Activated CD8-positive, alpha-beta memory T cell treated with anti-CD3 and anti-CD28 coated beads for 24 hours (primary cell): Measurements from ENCODE around the gene PROSER2.
A peak's percentile ranks its signal among the peaks of the same experiment; 100 is the strongest.

ENCODE experiments used
- DNase-seq: peaks from one replicate; pipeline ENCODE4 v3.0.0-alpha.2; 2020

PROSER2 gene

GRCh38 chr10:11823122-11823988 is at the start of gene PROSER2:
PROSER2 (plus strand) TSS chr10:11823356; CDS start chr10:11852078, 28,722 bp downstream.
- DNase-seq: peak; percentile 58

GRCh38 chr10:11773761-11774441 is 49.3 kb upstream of the PROSER2 start:
- no peak for DNase-seq

GRCh38 chr10:11775412-11775811 is 47.7 kb upstream of the PROSER2 start:
- no peak for DNase-seq

- no peak for DNase-seq
These were observed 47.1 kb upstream of the PROSER2 start for GRCh38 chr10:11776080-11776479.

- no peak for DNase-seq
These were observed 42.0 kb upstream of the PROSER2 start for GRCh38 chr10:11781114-11781513.

- no peak for DNase-seq
These were observed 40.2 kb upstream of the PROSER2 start for GRCh38 chr10:11782793-11783557.

GRCh38 chr10:11783558-11783865 is 39.6 kb upstream of the PROSER2 start:
- DNase-seq: no peak

GRCh38 chr10:11787374-11787773 is 35.8 kb upstream of the PROSER2 start:
- DNase-seq: no peak

GRCh38 chr10:11787846-11788245 is 35.3 kb upstream of the PROSER2 start:
- DNase-seq: no peak

- no peak for DNase-seq
These were observed 33.9 kb upstream of the PROSER2 start for GRCh38 chr10:11789306-11789705.

GRCh38 chr10:11789956-11790355 is 33.2 kb upstream of the PROSER2 start:
- no peak for DNase-seq

- DNase-seq: no peak
These were observed 29.2 kb upstream of the PROSER2 start for GRCh38 chr10:11793762-11794479.

- no peak for DNase-seq
These were observed 28.6 kb upstream of the PROSER2 start for GRCh38 chr10:11794566-11794965.

GRCh38 chr10:11795101-11795920 is 27.8 kb upstream of the PROSER2 start:
- DNase-seq: no peak

- DNase-seq: no peak
These were observed 26.7 kb upstream of the PROSER2 start for GRCh38 chr10:11796474-11796873.

GRCh38 chr10:11797281-11797680 is 25.9 kb upstream of the PROSER2 start:
- DNase-seq: no peak

- no peak for DNase-seq
These were observed 25.1 kb upstream of the PROSER2 start for GRCh38 chr10:11797847-11798633.

GRCh38 chr10:11798845-11799735 is 24.1 kb upstream of the PROSER2 start:
- DNase-seq: no peak

GRCh38 chr10:11799736-11800080 is 23.4 kb upstream of the PROSER2 start:
- DNase-seq: no peak

GRCh38 chr10:11804336-11804735 is 18.8 kb upstream of the PROSER2 start:
- DNase-seq: no peak
